SH-SY5Y (cell line): Measurements from ENCODE around the gene SPATS2.

Source experiments
- GATA2 ChIP-seq: IDR thresholded peaks from 2 replicates; pipeline ENCODE4 v1.6.1; 2011; ENCODE audit warnings: mild to moderate bottlenecking, low read depth, low read length
- GATA3 ChIP-seq: IDR thresholded peaks from 2 replicates; pipeline ENCODE4 v1.6.1; 2011; ENCODE audit warnings: low read depth, mild to moderate bottlenecking, low read length, moderate library complexity

DNA sequence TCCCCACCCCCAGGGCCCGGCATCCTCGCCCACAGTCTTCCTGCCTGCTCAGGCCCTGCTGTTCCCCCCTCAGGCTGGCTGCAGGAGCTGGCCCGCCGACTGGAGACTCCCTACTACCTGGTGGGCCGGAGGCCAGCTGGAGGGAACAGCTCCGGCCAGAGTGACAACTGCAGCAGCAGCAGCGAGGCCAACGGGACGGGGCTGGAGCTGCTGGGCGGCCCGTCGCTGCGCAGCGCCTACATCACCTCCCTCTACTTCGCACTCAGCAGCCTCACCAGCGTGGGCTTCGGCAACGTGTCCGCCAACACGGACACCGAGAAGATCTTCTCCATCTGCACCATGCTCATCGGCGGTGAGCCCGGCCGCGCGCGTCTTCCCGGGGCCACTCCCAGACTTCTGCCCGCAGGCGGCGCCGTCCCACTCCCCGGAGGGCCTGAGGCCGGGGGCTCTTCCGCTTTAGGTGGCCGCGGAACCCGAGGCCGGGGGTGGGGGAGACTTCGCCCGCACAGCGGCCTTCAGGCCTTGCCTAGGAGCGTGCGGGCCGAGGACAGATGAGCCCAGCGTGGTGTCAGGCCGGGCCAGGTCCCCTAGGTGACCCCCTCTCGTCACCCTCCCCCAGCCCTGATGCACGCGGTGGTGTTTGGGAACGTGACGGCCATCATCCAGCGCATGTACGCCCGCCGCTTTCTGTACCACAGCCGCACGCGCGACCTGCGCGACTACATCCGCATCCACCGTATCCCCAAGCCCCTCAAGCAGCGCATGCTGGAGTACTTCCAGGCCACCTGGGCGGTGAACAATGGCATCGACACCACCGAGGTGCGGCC is 181.8 kb downstream of the SPATS2 start:
- no peak for TF ChIP-seq GATA2
- no peak for TF ChIP-seq GATA3
